SK-N-MC (cell line): Measurements from ENCODE around the gene DOCK1.

Experiments used
- EZH2 ChIP-seq: fragments of 200-600 bp; sonication (generic); IDR thresholded peaks from one replicate; pipeline ENCODE4 v1.6.1; 2017; ENCODE audit warnings: antibody characterized with exemption
- POLR2AphosphoS5 ChIP-seq: IDR thresholded peaks from 2 replicates; pipeline ENCODE4 v1.6.1; 2012; ENCODE audit warnings: mild to moderate bottlenecking, low read depth, low read length, borderline replicate concordance

GRCh38 chr10:127314797-127315196 lies 409.6 kb downstream of the DOCK1 start:
- TF ChIP-seq POLR2AphosphoS5: no peak
- TF ChIP-seq EZH2: no peak
